Trophoblast cell (in vitro differentiated cells and primary cell): ENCODE results near the gene LRP5.

Experiments used
- DNase-seq, 2 donors: peaks; one replicate each; pipeline ENCODE4 v3.0.0-alpha.2; 2016
- H2AFZ ChIP-seq: 2 replicates; pipeline ENCODE4 v1.6.1; 2013; ENCODE audit warnings: low read length, moderate library complexity, mild to moderate bottlenecking; ENCODE audit not compliant: insufficient read depth, poor library complexity
- H2AK5ac ChIP-seq: 2 replicates; pipeline ENCODE4 v1.6.1; 2013; ENCODE audit warnings: mild to moderate bottlenecking, low read length
- H2BK120ac ChIP-seq: 2 replicates; pipeline ENCODE4 v1.6.1; 2013; ENCODE audit warnings: low read length, mild to moderate bottlenecking, moderate library complexity; ENCODE audit not compliant: insufficient read depth, poor library complexity
- H2BK12ac ChIP-seq: 2 replicates; pipeline ENCODE4 v1.6.1; 2013; ENCODE audit warnings: mild to moderate bottlenecking, low read length, moderate library complexity
- H2BK5ac ChIP-seq: 2 replicates; pipeline ENCODE4 v1.6.1; 2013; ENCODE audit warnings: low read length, low read depth, moderate library complexity, mild to moderate bottlenecking; ENCODE audit not compliant: poor library complexity
- H3K14ac ChIP-seq: 2 replicates; pipeline ENCODE4 v1.6.1; 2013; ENCODE audit warnings: mild to moderate bottlenecking, low read length
- H3K18ac ChIP-seq: 2 replicates; pipeline ENCODE4 v1.6.1; 2013; ENCODE audit warnings: mild to moderate bottlenecking, low read length
- H3K23ac ChIP-seq: 2 replicates; pipeline ENCODE4 v1.6.1; 2013; ENCODE audit warnings: low read length
- H3K27ac ChIP-seq: 2 replicates; pipeline ENCODE4 v1.5.1; 2013; ENCODE audit warnings: low read depth, mild to moderate bottlenecking, inconsistent platforms, low read length, moderate library complexity
- H3K27me3 ChIP-seq: 2 replicates; pipeline ENCODE4 v1.6.1; 2013; ENCODE audit warnings: inconsistent platforms, mild to moderate bottlenecking, low read length, moderate library complexity; ENCODE audit not compliant: insufficient read depth
- H3K36me3 ChIP-seq, 2 experiments: 1 replicate in 1 of 2; 2 replicates in 1 of 2; pipeline ENCODE4 v1.6.1; 2013; ENCODE audit warnings: low read length in 2 of 2, mild to moderate bottlenecking in 2 of 2, moderate library complexity in 1 of 2; ENCODE audit not compliant: insufficient read depth in 2 of 2, control insufficient read depth in 1 of 2
- H3K4ac ChIP-seq: 2 replicates; pipeline ENCODE4 v1.6.1; 2013; ENCODE audit warnings: low read depth, mild to moderate bottlenecking, low read length, moderate library complexity
- H3K4me1 ChIP-seq, 2 experiments: 1 replicate in 1 of 2; 2 replicates in 1 of 2; pipeline ENCODE4 v1.6.1; 2013; ENCODE audit warnings: low read length in 2 of 2, mild to moderate bottlenecking in 2 of 2, moderate library complexity in 1 of 2; ENCODE audit not compliant: insufficient read depth in 2 of 2, control insufficient read depth in 1 of 2
- H3K4me2 ChIP-seq: 2 replicates; pipeline ENCODE4 v1.6.1; 2013; ENCODE audit warnings: inconsistent platforms, mild to moderate bottlenecking, low read length, moderate library complexity
- H3K4me3 ChIP-seq: 2 replicates; pipeline ENCODE4 v1.5.1; 2013; ENCODE audit warnings: mild to moderate bottlenecking, low read depth, low read length, inconsistent platforms
- H3K79me1 ChIP-seq: one replicate; pipeline ENCODE4 v1.6.1; 2013; ENCODE audit warnings: low read length
- H3K79me2 ChIP-seq: 2 replicates; pipeline ENCODE4 v1.6.1; 2013; ENCODE audit warnings: low read length, mild to moderate bottlenecking; ENCODE audit not compliant: control insufficient read depth, insufficient read depth, poor library complexity
- H3K9ac ChIP-seq: 2 replicates; pipeline ENCODE4 v1.6.1; 2013; ENCODE audit warnings: mild to moderate bottlenecking, low read length
- H3K9me3 ChIP-seq: 2 replicates; pipeline ENCODE4 v1.6.1; 2013; ENCODE audit warnings: low read depth, mild to moderate bottlenecking, control low read depth, inconsistent platforms, low read length; ENCODE audit not compliant: insufficient read depth
- H4K12ac ChIP-seq: 2 replicates; pipeline ENCODE4 v1.6.1; 2013; ENCODE audit warnings: low read depth, mild to moderate bottlenecking, low read length, moderate library complexity
- H4K8ac ChIP-seq: 2 replicates; pipeline ENCODE4 v1.6.1; 2013; ENCODE audit warnings: low read depth, mild to moderate bottlenecking, low read length, moderate library complexity
- H4K91ac ChIP-seq: one replicate; pipeline ENCODE4 v1.6.1; 2013; ENCODE audit warnings: low read depth, mild to moderate bottlenecking, low read length, moderate library complexity
- WGBS: extraction: QIAGEN DNeasy Blood & Tissue Kit; methylation state at CpG from one replicate; pipeline ENCODE4 v1.1.7; 2013; ENCODE audit warnings: missing lambda C conversion rate; ENCODE audit not compliant: insufficient read length, insufficient coverage; ENCODE audit errors: extremely low coverage; 5-methylcytosine and 5-hydroxymethylcytosine counted together

LRP5 gene

GRCh38 chr11:68302256-68302655 lies 10.1 kb upstream of the LRP5 start:
- H3K9ac ChIP-seq: no peak overlapping the region
- H2BK12ac ChIP-seq: no peak overlapping the region
- H3K14ac ChIP-seq: no peak overlapping the region
- H3K23ac ChIP-seq: no peak overlapping the region
- H3K18ac ChIP-seq: no peak overlapping the region
- no peak overlapping the region for H3K4me2 ChIP-seq
- H4K8ac ChIP-seq: no peak overlapping the region
- H3K4ac ChIP-seq: no peak overlapping the region
- peaks cover 6% of the 10 kb centered on the region for H3K9me3 ChIP-seq
- WGBS: no CpG with 5 or more reads among the region's 5 CpGs
- H2BK120ac ChIP-seq: no peak overlapping the region
- H4K12ac ChIP-seq: no peak overlapping the region
- no peak overlapping the region for H2AFZ ChIP-seq
- no peak overlapping the region for H3K27ac ChIP-seq
- no peaks in the 10 kb centered on the region for H3K27me3 ChIP-seq
- no peaks in the 10 kb centered on the region for H3K79me2 ChIP-seq
- no peak overlapping the region for H2BK5ac ChIP-seq
- H2AK5ac ChIP-seq: no peak overlapping the region
- H3K36me3 ChIP-seq: no peaks in the 10 kb centered on the region
- H3K4me3 ChIP-seq: no peak overlapping the region
- H3K79me1 ChIP-seq: no peaks in the 10 kb centered on the region
- no peaks in the 10 kb centered on the region for H3K4me1 ChIP-seq
- DNase-seq: no peak
- no peak overlapping the region for H4K91ac ChIP-seq

- no peak overlapping the region for H3K9ac ChIP-seq
- H2AFZ ChIP-seq: no peak overlapping the region
- no peaks in the 10 kb centered on the region for H3K79me2 ChIP-seq
- H2AK5ac ChIP-seq: no peak overlapping the region
- H2BK5ac ChIP-seq: no peak overlapping the region
- H4K12ac ChIP-seq: no peak overlapping the region
- no peak overlapping the region for H3K18ac ChIP-seq
- H3K4me3 ChIP-seq: no peak overlapping the region
- no peaks in the 10 kb centered on the region for H3K36me3 ChIP-seq
- H3K4me1 ChIP-seq: no peaks in the 10 kb centered on the region
- no peaks in the 10 kb centered on the region for H3K27me3 ChIP-seq
- H2BK12ac ChIP-seq: no peak overlapping the region
- no CpG with 5 or more reads among the region's 7 CpGs for WGBS
- H4K8ac ChIP-seq: no peak overlapping the region
- no peak overlapping the region for H2BK120ac ChIP-seq
- no peak overlapping the region for H3K4me2 ChIP-seq
- H3K79me1 ChIP-seq: no peaks in the 10 kb centered on the region
- no peak overlapping the region for H3K14ac ChIP-seq
- no peak overlapping the region for H3K27ac ChIP-seq
- no peak overlapping the region for H3K4ac ChIP-seq
- no peak overlapping the region for H4K91ac ChIP-seq
- no peak for DNase-seq
- H3K9me3 ChIP-seq: peaks cover 6% of the 10 kb centered on the region
- H3K23ac ChIP-seq: no peak overlapping the region
These were observed 9.7 kb upstream of the LRP5 start for GRCh38 chr11:68302670-68303069.

DNA sequence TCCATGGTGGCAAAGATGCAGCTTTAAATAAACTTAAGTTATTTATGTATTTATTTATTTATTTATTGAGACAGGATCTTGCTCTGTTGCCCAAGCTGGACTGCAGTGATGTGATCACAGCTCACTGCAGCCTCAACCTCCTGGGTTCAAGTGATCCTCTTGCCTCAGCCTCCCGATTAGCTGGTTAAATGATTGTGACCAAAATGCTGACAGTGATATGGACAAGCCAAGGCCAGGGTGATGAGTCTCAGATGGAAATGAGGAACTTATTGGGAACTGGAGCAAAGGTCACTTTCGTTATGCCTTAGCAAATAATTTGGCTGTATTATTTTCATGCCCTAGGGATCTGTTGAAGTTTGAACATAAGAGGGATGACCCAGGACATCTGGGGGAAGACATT lies 9.3 kb upstream of the LRP5 start:
- no peaks in the 10 kb centered on the region for H3K79me2 ChIP-seq
- H3K4me1 ChIP-seq: no peaks in the 10 kb centered on the region
- no peak overlapping the region for H3K9ac ChIP-seq
- no peak overlapping the region for H3K14ac ChIP-seq
- no peak overlapping the region for H4K8ac ChIP-seq
- no peak overlapping the region for H4K91ac ChIP-seq
- H3K79me1 ChIP-seq: no peaks in the 10 kb centered on the region
- WGBS: no CpG with 5 or more reads among the region's 2 CpGs
- H4K12ac ChIP-seq: no peak overlapping the region
- H3K4me3 ChIP-seq: no peak overlapping the region
- H2BK12ac ChIP-seq: no peak overlapping the region
- no peak overlapping the region for H2BK5ac ChIP-seq
- H2AFZ ChIP-seq: no peak overlapping the region
- H3K18ac ChIP-seq: no peak overlapping the region
- H3K4ac ChIP-seq: no peak overlapping the region
- peaks cover 6% of the 10 kb centered on the region for H3K9me3 ChIP-seq
- H3K36me3 ChIP-seq: no peaks in the 10 kb centered on the region
- no peak overlapping the region for H3K27ac ChIP-seq
- DNase-seq: no peak
- H2AK5ac ChIP-seq: no peak overlapping the region
- no peaks in the 10 kb centered on the region for H3K27me3 ChIP-seq
- no peak overlapping the region for H2BK120ac ChIP-seq
- no peak overlapping the region for H3K23ac ChIP-seq
- H3K4me2 ChIP-seq: no peak overlapping the region

GRCh38 chr11:68303982-68304780 lies 8.2 kb upstream of the LRP5 start:
- no CpG with 5 or more reads among the region's 7 CpGs for WGBS
- H2BK120ac ChIP-seq: no peak overlapping the region
- H3K4me3 ChIP-seq: no peak overlapping the region
- no peak overlapping the region for H3K4me2 ChIP-seq
- H3K23ac ChIP-seq: no peak overlapping the region
- H3K27ac ChIP-seq: no peak overlapping the region
- H2BK5ac ChIP-seq: no peak overlapping the region
- no peak overlapping the region for H4K12ac ChIP-seq
- no peak overlapping the region for H4K8ac ChIP-seq
- H3K4ac ChIP-seq: no peak overlapping the region
- no peaks in the 10 kb centered on the region for H3K4me1 ChIP-seq
- no peak overlapping the region for H4K91ac ChIP-seq
- no peaks in the 10 kb centered on the region for H3K27me3 ChIP-seq
- DNase-seq: no peak
- no peak overlapping the region for H2AFZ ChIP-seq
- H3K36me3 ChIP-seq: no peaks in the 10 kb centered on the region
- no peak overlapping the region for H3K18ac ChIP-seq
- no peaks in the 10 kb centered on the region for H3K79me2 ChIP-seq
- H3K9ac ChIP-seq: no peak overlapping the region
- H3K9me3 ChIP-seq: peaks cover 6% of the 10 kb centered on the region
- H2AK5ac ChIP-seq: no peak overlapping the region
- no peak overlapping the region for H3K14ac ChIP-seq
- no peak overlapping the region for H2BK12ac ChIP-seq
- H3K79me1 ChIP-seq: no peaks in the 10 kb centered on the region
